ENCODE measurements around the gene RICTOR.

The RICTOR gene

DNA sequence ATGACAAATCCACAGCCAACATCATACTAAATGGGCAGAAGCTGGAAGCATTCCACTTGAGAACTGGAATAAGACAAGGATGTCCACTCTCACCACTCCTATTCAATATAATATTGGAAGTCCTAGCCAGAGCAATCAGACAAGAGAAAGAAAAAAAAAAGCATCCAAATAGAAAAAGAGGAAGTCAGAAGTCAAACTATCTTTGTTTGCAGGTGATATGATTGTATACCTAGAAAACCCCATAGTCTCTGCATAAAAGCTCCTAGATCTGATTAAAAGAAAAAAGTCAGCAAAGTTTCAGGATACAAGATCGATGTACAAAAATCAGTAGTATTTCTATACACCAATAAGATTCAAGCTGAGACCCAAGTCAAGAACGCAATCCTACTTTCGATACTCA lies 162.3 kb downstream of the RICTOR start:
- TF ChIP-seq, protein P1, sequence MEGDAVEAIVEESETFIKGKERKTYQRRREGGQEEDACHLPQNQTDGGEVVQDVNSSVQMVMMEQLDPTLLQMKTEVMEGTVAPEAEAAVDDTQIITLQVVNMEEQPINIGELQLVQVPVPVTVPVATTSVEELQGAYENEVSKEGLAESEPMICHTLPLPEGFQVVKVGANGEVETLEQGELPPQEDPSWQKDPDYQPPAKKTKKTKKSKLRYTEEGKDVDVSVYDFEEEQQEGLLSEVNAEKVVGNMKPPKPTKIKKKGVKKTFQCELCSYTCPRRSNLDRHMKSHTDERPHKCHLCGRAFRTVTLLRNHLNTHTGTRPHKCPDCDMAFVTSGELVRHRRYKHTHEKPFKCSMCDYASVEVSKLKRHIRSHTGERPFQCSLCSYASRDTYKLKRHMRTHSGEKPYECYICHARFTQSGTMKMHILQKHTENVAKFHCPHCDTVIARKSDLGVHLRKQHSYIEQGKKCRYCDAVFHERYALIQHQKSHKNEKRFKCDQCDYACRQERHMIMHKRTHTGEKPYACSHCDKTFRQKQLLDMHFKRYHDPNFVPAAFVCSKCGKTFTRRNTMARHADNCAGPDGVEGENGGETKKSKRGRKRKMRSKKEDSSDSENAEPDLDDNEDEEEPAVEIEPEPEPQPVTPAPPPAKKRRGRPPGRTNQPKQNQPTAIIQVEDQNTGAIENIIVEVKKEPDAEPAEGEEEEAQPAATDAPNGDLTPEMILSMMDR (IDR thresholded peaks at IDR 0.05; ENCODE audit: low read depth, low read length), result no peak
- no peak for DNase-seq (ENCODE audit: extremely low read depth, low read depth)

DNA sequence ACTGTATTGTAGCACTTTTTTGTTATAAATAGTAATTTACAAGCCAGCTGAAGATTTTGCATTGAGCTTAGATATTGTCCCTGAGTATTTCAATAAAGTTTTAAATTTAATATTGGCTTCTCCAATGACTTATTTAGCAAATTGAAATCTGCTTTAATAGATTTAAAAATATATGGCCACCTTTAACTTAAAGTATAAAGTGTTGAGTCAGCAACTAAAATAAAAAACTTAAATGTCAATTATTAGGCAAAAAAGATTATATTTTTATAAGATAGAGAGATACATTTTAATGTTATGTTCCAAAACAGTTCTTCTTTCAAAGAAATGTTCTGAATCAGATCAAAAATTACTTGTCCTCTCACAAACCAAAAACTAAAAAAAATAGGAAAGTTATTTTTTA lies 167.7 kb downstream of the RICTOR start:
- no peak for DNase-seq (ENCODE audit: extremely low read depth, low read depth)
- TF ChIP-seq, protein P1 (IDR thresholded peaks at IDR 0.05; ENCODE audit: low read depth, low read length), result no peak

DNA sequence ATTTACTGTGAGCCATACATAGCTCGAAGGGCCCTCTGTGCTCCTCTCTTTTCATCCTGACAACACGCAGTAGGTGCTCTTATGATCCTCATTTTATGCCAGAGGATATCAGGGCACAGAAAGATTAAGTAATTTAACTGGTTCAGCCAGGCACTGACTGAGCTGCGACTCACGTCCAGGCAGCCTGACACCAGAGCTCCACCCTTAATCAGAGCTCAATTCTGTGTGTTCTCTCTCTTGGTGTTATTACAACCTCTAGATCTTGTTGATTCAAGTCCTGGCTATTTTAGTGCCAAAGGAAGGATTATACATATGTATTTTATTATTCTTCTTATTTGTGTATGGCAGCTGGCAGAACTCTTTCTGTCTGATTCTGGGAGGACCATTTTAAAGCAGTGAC lies 168.7 kb downstream of the RICTOR start:
- TF ChIP-seq, protein P1 (IDR thresholded peaks at IDR 0.05; ENCODE audit: low read depth, low read length), result no peak
- DNase-seq (ENCODE audit: extremely low read depth, low read depth), result no peak

DNA sequence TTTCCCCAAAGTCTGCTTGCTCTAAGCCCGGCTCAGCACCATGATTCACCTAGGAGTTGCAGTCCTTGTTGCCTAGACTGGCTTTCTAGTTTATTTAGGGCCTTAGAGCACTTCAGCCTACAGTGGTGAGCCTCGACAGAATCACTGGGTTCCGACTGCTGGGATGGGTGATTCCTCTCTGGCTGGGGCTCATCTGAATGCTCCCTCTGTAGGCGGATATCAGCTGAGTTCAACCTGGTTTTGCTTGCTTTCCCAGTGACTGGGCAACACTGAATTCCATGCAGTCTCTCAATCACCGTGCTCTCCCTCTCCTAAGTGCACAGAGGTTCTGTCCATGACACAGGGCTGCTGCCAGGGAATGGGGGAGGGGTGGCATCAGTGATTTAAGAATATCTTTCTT lies 174.3 kb downstream of the RICTOR start:
- no peak for DNase-seq (ENCODE audit: extremely low read depth, low read depth)

DNA sequence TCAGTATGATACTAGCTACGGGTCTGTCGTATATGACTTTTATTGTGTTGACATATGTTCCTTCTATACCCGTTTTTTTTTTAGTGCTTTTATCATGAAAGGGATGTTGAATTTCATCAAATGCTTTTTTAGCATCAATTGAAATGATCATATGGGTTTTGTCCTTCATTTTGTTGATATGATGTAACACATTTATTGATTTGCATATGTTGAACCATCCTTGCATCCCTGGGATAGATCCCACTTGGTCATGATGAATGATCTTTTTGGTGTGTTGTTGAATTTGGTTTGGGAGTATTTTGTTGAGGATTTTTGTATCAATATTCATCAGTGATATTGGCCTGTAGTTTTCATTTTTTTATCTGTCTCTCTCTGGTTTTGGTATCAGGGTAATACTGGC lies 177.4 kb downstream of the RICTOR start:
- TF ChIP-seq, protein P1 (IDR thresholded peaks at IDR 0.05; ENCODE audit: low read depth, low read length), result no peak
- DNase-seq (ENCODE audit: extremely low read depth, low read depth), result no peak

More for the DNA sequence above, 174.3 kb downstream of the RICTOR start:
- TF ChIP-seq, protein P1 (IDR thresholded peaks at IDR 0.05; ENCODE audit: low read depth, low read length), result no peak

DNA sequence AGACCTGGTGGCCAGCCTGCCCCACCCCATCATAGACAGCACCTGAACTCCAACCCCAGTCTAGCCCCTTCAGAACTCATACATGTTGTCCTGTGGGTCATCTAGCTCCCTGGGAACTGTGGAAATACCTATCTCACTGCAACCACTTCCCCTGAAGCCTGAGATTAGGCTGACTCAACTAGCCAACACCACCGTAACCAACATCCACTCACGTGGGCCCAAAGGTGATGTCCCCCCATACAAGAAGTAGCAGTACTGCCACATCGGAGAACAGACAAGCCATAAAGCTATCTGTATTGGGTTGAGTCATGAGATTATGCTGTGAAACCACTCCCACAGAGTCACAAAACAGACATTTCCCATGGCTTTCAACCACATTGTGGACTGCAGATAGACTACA lies 181.8 kb downstream of the RICTOR start:
- no peak for DNase-seq (ENCODE audit: extremely low read depth, low read depth)
- TF ChIP-seq, protein P1 (IDR thresholded peaks at IDR 0.05; ENCODE audit: low read depth, low read length), result no peak

DNA sequence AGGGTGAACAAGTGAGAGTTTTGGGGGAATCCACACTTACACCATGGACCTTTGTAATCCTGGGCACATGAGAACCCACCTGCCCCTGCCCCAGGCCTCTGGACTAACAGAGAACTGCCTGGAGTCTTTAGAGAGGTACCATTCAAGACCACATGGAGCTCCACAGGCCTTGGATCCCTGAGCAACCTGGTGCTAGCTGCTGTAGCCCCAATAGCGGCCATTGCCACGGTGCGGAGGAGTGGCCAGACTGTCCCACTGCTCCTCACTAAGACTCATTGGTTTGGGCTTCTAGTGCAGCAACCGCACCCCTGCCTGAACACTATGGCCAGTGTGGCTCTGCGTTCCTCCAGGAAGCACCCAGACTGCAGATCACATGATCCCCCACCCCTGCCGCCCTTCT lies 182.6 kb downstream of the RICTOR start:
- TF ChIP-seq, protein P1 (IDR thresholded peaks at IDR 0.05; ENCODE audit: low read depth, low read length), result no peak
- no peak for DNase-seq (ENCODE audit: extremely low read depth, low read depth)

Data from AG09319 (cell line).